DND-41 (cell line): ENCODE results near the gene GPRC5D.

Experiments used
- EZH2 ChIP-seq: IDR thresholded peaks from 3 replicates; pipeline ENCODE4 v1.6.1; 2012; ENCODE audit warnings: borderline replicate concordance, low read depth, mild to moderate bottlenecking, moderate library complexity, low read length, inconsistent platforms; ENCODE audit not compliant: severe bottlenecking
- TF ChIP-seq, protein P1 (sequence below): IDR thresholded peaks from 2 replicates; pipeline ENCODE4 v1.5.1; 2012; ENCODE audit warnings: borderline replicate concordance, low read length, moderate library complexity, mild to moderate bottlenecking; ENCODE audit not compliant: poor library complexity, severe bottlenecking; ENCODE audit errors: extremely low read depth

DNA sequence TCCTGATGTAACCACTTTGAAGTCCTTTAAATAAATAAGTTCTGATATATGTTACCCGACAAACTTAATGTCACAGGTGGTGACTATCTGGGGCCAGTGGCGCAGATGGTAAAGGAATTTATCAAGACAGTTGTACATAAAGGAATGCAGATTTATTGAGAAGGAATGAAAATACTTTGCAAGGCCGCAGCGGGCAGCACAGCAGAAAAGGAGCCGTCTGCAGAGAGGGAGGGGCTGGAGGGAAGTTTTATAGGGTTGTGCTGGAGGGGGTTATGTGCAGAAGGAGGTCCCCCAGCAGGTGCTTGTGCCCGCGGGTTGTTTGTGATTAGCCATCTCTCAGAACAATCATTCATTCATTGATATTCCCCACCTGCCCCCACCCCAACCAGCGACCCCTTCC lies 17.4 kb downstream of the GPRC5D start:
- TF ChIP-seq, protein P1, sequence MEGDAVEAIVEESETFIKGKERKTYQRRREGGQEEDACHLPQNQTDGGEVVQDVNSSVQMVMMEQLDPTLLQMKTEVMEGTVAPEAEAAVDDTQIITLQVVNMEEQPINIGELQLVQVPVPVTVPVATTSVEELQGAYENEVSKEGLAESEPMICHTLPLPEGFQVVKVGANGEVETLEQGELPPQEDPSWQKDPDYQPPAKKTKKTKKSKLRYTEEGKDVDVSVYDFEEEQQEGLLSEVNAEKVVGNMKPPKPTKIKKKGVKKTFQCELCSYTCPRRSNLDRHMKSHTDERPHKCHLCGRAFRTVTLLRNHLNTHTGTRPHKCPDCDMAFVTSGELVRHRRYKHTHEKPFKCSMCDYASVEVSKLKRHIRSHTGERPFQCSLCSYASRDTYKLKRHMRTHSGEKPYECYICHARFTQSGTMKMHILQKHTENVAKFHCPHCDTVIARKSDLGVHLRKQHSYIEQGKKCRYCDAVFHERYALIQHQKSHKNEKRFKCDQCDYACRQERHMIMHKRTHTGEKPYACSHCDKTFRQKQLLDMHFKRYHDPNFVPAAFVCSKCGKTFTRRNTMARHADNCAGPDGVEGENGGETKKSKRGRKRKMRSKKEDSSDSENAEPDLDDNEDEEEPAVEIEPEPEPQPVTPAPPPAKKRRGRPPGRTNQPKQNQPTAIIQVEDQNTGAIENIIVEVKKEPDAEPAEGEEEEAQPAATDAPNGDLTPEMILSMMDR = no peak
- no peak for TF ChIP-seq EZH2
